Psoas muscle (tissue), 8 donors: Measurements from ENCODE around the gene ALG8. TPM values are rescaled to one million over a fixed set of nuclear protein-coding genes. Genes with fewer than 3 reads are reported as not detected.

Experiments
- ATAC-seq, 4 donors: fragments of 200-7000 bp; cut with Tn5 transposase; one replicate each; pipeline ENCODE4 v1.9.1; 2020; ENCODE audit warnings: moderate library complexity in 3 of 4, mild to moderate bottlenecking in 2 of 4
- DNase-seq, 2 donors: peaks; one replicate each; pipeline ENCODE4 v3.0.0-alpha.2; 2020
- H3K27ac ChIP-seq: fragments of 200-600 bp; one replicate; pipeline ENCODE4 v1.8.0; 2022
- H3K27me3 ChIP-seq, 3 donors: fragments of 200-600 bp in 1 of 3; one replicate each; pipeline versions ENCODE4 v1.6.1 to v1.8.0; 2013 to 2022; ENCODE audit warnings: low read length in 2 of 3, mild to moderate bottlenecking in 2 of 3, moderate library complexity in 1 of 3; ENCODE audit not compliant: insufficient read depth in 3 of 3
- H3K36me3 ChIP-seq, 2 donors: fragments of 200-600 bp in 1 of 2; one replicate each; pipeline versions ENCODE4 v1.6.1 to v1.8.0; 2013 to 2022; ENCODE audit warnings: low read depth in 1 of 2, mild to moderate bottlenecking in 1 of 2, moderate library complexity in 1 of 2; ENCODE audit not compliant: insufficient read depth in 1 of 2
- H3K4me1 ChIP-seq: fragments of 200-600 bp; one replicate; pipeline ENCODE4 v1.8.0; 2022
- H3K4me3 ChIP-seq: fragments of 200-600 bp; one replicate; pipeline ENCODE4 v1.8.0; 2022; ENCODE audit warnings: mild to moderate bottlenecking
- H3K9me3 ChIP-seq: fragments of 200-600 bp; one replicate; pipeline ENCODE4 v1.8.0; 2022
- CTCF ChIP-seq: fragments of 200-600 bp; IDR thresholded peaks from one replicate; pipeline ENCODE4 v1.8.0; 2022; ENCODE audit warnings: antibody characterized with exemption
- WGBS, 3 donors: extraction: QIAGEN DNeasy Blood & Tissue Kit; methylation state at CpG; one replicate each; pipeline versions ENCODE4 v1.1.6 to v1.1.7; 2013; 5-methylcytosine and 5-hydroxymethylcytosine counted together
- intact Hi-C, 2 donors: fragments of 100-400 bp; cut with DNase I; formaldehyde crosslinking; loops; one replicate each; pipeline versions ENCODE4 v1.11.0 to v1.14.2; 2022
- polyA plus RNA-seq, 3 donors: library from polyadenylated mRNA; stranded (reverse); fragments of 200-250 nt; gene quantifications; one replicate each; pipeline ENCODE4 v1.2.3, GENCODE V29; 2013
- total RNA-seq, 4 donors: library from RNA; stranded (reverse); fragmentation: NEBNext Ultra II Directional in 2 of 4; extraction: Animal tissue kit (Norgen Biotek cat#: 25700) in 2 of 4; gene quantifications; one replicate each; pipeline versions ENCODE4 v1.2.1 to v1.2.4, GENCODE V29; 2021 to 2023
- donor health status: healthy with polysubstance abuse.
- donor health status: DM: no; HTN: no; CAD: no; lungs with moderate emphysema.
- donor health status: Bipolar disorder and iron deficiency.
- donor health status: healthy.
- donor health status: DM: yes; HTN: yes; CAD: no.
- donor health status: DM: no; HTN: no; CAD: no.
- donor health status: DM: no; HTN: no; CAD: no.
- donor health status: DM: yes; HTN: yes; CAD: no.

Gene ALG8
- total and polyA plus RNA-seq, 7 donors = 9.1 to 15.7 (median 11.4) TPM

- 92 to 98% (median 94%) methylated on average over 6 of the region's 6 CpGs for WGBS, 3 donors
- H3K4me1 ChIP-seq = no peaks in the 10 kb centered on the region
These were observed 27.5 kb upstream of the ALG8 start for GRCh38 chr11:78166855-78167469.

GRCh38 chr11:78164471-78164870 lies 25.0 kb upstream of the ALG8 start:
- H3K4me3 ChIP-seq = no peak overlapping the region
- DNase-seq = no peak
- no peaks in the 10 kb centered on the region for H3K27me3 ChIP-seq
- no peak for ATAC-seq
- 97 to 100% (median 97%) methylated on average over 2 of the region's 2 CpGs for WGBS, 3 donors
- no peaks in the 10 kb centered on the region for H3K36me3 ChIP-seq
- H3K27ac ChIP-seq = no peak overlapping the region
- TF ChIP-seq CTCF = no peak
- no peaks in the 10 kb centered on the region for H3K4me1 ChIP-seq
- H3K9me3 ChIP-seq = no peaks in the 10 kb centered on the region
- intact Hi-C loops = no loop called here

More at GRCh38 chr11:78166855-78167469, 27.5 kb upstream of the ALG8 start:
- Histone ChIP-seq H3K27me3 (no peaks in the 10 kb centered on the region), H3K36me3 (peaks cover 0 to 2% of the 10 kb centered on the region in 2 donors), H3K4me3 (no peak overlapping the region), H3K9me3 (no peaks in the 10 kb centered on the region), H3K27ac (no peak overlapping the region)
- ATAC-seq = no peak
- no peak for DNase-seq
- no peak for TF ChIP-seq CTCF
- intact Hi-C loops = no loop called here

- intact Hi-C loops = no loop called here
- no peaks in the 10 kb centered on the region for H3K27me3 ChIP-seq
- no peaks in the 10 kb centered on the region for H3K4me1 ChIP-seq
- no peak overlapping the region for H3K4me3 ChIP-seq
- DNase-seq (no peak), ATAC-seq (no peak)
- TF ChIP-seq CTCF = no peak
- WGBS, 3 donors = 21 to 31% (median 30%) methylated on average over 2 of the region's 2 CpGs
- H3K36me3 ChIP-seq = no peaks in the 10 kb centered on the region
- no peak overlapping the region for H3K27ac ChIP-seq
- H3K9me3 ChIP-seq = no peaks in the 10 kb centered on the region
These were observed 24.4 kb upstream of the ALG8 start for GRCh38 chr11:78163828-78164227.

GRCh38 chr11:78161962-78162371 lies 22.5 kb upstream of the ALG8 start:
- Histone ChIP-seq H3K4me3 (no peak overlapping the region), H3K4me1 (no peaks in the 10 kb centered on the region), H3K27ac (no peak overlapping the region), H3K9me3 (no peaks in the 10 kb centered on the region), H3K27me3 (no peaks in the 10 kb centered on the region), H3K36me3 (no peaks in the 10 kb centered on the region)
- no peak for TF ChIP-seq CTCF
- DNase-seq = peak in 1 of 2 donors; percentile 40
- 26 to 32% (median 28%) methylated on average over 5 of the region's 5 CpGs for WGBS, 3 donors
- no peak for ATAC-seq
- intact Hi-C loops = no loop called here

GRCh38 chr11:78161346-78161745 lies 21.9 kb upstream of the ALG8 start:
- Histone ChIP-seq H3K4me3 (no peak overlapping the region), H3K9me3 (no peaks in the 10 kb centered on the region), H3K27me3 (no peaks in the 10 kb centered on the region), H3K27ac (no peak overlapping the region), H3K4me1 (no peaks in the 10 kb centered on the region), H3K36me3 (no peaks in the 10 kb centered on the region)
- ATAC-seq (no peak), DNase-seq (no peak)
- 66 to 95% (median 86%) methylated on average over 2 of the region's 2 CpGs for WGBS, 3 donors
- intact Hi-C loops = no loop called here
- TF ChIP-seq CTCF = no peak
